K562 (cell line): ENCODE results near the gene CBX8. TPM values are rescaled to one million over a fixed set of nuclear protein-coding genes. Genes with fewer than 3 reads are reported as not detected.
A peak's percentile ranks its signal among the peaks of the same experiment; 100 is the strongest.

Source experiments
- E2F5 ChIP-seq: sonication (generic); formaldehyde crosslinking; IDR thresholded peaks from 2 replicates; pipeline ENCODE4 v1.8.0; 2022; ENCODE audit warnings: mild to moderate bottlenecking, missing genetic modification reagents
- ELF1 ChIP-seq: fragments of 200-800 bp; sonication (Bioruptor generic); IDR thresholded peaks from 2 replicates; pipeline ENCODE4 v1.6.1; 2016; ENCODE audit warnings: missing genetic modification characterization, missing compliant biosample characterization
- ETS1 ChIP-seq: conservative IDR thresholded peaks from 2 replicates; pipeline ENCODE4 v1.6.1; 2011; ENCODE audit warnings: low read depth, mild to moderate bottlenecking, low read length; ENCODE audit not compliant: control insufficient read depth
- ETV1 ChIP-seq: fragments of 450-650 bp; conservative IDR thresholded peaks from 2 replicates; pipeline ENCODE4 v1.6.1; 2016; ENCODE audit warnings: missing genetic modification characterization, control low read depth, low read depth, missing compliant biosample characterization
- HDAC3 ChIP-seq: fragments of 450-650 bp; IDR thresholded peaks from 2 replicates; pipeline ENCODE4 v1.6.1; 2018; ENCODE audit warnings: borderline replicate concordance, mild to moderate bottlenecking, moderate library complexity; ENCODE audit not compliant: partially characterized antibody
- HNRNPUL1 ChIP-seq: fragments of 200-400 bp; formaldehyde crosslinking; IDR thresholded peaks from 2 replicates; pipeline ENCODE4 v1.6.1; 2017; ENCODE audit warnings: low read length
- NR2C2 ChIP-seq, 2 experiments: fragments of 200-800 bp in 1 of 2; sonication (Bioruptor generic) in 1 of 2; sonication (generic) in 1 of 2; formaldehyde crosslinking in 1 of 2; IDR thresholded peaks; 2 replicates each; pipeline versions ENCODE4 v1.6.1 to v1.8.0; 2016 to 2022; ENCODE audit warnings: mild to moderate bottlenecking in 1 of 2, missing compliant biosample characterization in 1 of 2, missing genetic modification characterization in 1 of 2, missing genetic modification reagents in 1 of 2
- RFX5 ChIP-seq: IDR thresholded peaks from 2 replicates; pipeline ENCODE4 v1.6.1; 2011; ENCODE audit warnings: low read depth, mild to moderate bottlenecking, improper control_type of control experiment, low read length
- SRSF9 ChIP-seq: fragments of 200-400 bp; formaldehyde crosslinking; IDR thresholded peaks from 2 replicates; pipeline ENCODE4 v1.6.1; 2017; ENCODE audit warnings: low read depth, low read length, borderline replicate concordance
- TRIM25 ChIP-seq: fragments of 450-650 bp; IDR thresholded peaks from 2 replicates; pipeline ENCODE4 v1.7.0; 2016; ENCODE audit warnings: borderline replicate concordance
- UBTF ChIP-seq, 2 experiments: IDR thresholded peaks; 2 replicates each; pipeline ENCODE4 v1.6.1; 2012; ENCODE audit warnings: improper control_type of control experiment in 2 of 2, low read depth in 2 of 2, low read length in 2 of 2, borderline replicate concordance in 1 of 2
- ZNF239 ChIP-seq: fragments of 250-450 bp; sonication (Bioruptor Pico); IDR thresholded peaks from 2 replicates; pipeline ENCODE4 v1.4.0; 2020; ENCODE audit warnings: mild to moderate bottlenecking
- ZNF384 ChIP-seq: IDR thresholded peaks from 2 replicates; pipeline ENCODE4 v1.6.1; 2012; ENCODE audit warnings: low read depth, low read length, improper control_type of control experiment
- ZNF780A ChIP-seq: fragments of 250-450 bp; sonication (Bioruptor Pico); IDR thresholded peaks from 2 replicates; pipeline ENCODE4 v1.5.0; 2021; ENCODE audit warnings: mild to moderate bottlenecking
- polyA plus RNA-seq, 8 experiments: library from polyadenylated mRNA; depleted of rRNA in 4 of 8; stranded (reverse) in 5 of 8; unstranded in 3 of 8; fragments of >200 nt; fragmentation: Nextera tagmentation in 2 of 8; fragmentation: Illumina TruSeq in 1 of 8; extraction: Ambion mirVana in 2 of 8; extraction: Trizol in 1 of 8; gene quantifications; 2 replicates each; pipeline versions ENCODE4 v1.2.1 to v1.2.3, GENCODE V29; 2011 to 2014; ENCODE audit warnings: inconsistent platforms in 1 of 8, missing spikeins in 1 of 8
- total RNA-seq, 7 experiments: library from RNA; depleted of rRNA in 6 of 7; stranded (reverse); fragments of >200 nt in 6 of 7; fragmentation: Illumina TruSeq in 2 of 7; extraction: Trizol in 2 of 7; gene quantifications; 2 replicates each; pipeline versions ENCODE4 v1.2.1 to v1.2.3, GENCODE V29; 2011 to 2021; ENCODE audit warnings: low replicate concordance in 1 of 7
- TF ChIP-seq, protein P1 (sequence below), 2 experiments: fragments of 450-650 bp; IDR thresholded peaks; 2 replicates each; pipeline ENCODE4 v1.6.1; 2018; ENCODE audit warnings: mild to moderate bottlenecking in 2 of 2, low read depth in 1 of 2; ENCODE audit not compliant: partially characterized antibody in 2 of 2

CBX8 gene
- total and polyA plus RNA-seq, 9 of the 15 experiments (the other 6 are each of a cell fraction or from before 2014, with no cell fraction given) = 0.08 to 11.9 (median 2.6) TPM

DNA sequence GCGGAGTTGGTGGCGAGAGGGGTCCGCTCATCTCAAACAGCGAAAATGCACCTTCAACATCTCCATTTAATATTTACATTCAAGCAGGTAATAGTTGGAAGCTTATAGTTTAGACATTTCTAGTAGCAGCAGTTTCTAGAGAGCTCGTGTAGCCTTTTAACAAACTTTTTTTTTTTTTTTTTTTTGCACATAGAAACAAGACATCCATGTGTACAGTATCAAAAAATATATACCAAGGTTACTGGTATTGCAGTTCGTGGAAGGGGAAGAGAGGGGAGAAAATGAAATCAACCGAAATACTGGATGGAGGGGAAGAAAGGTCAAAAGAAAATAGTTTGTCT is 36.2 kb upstream of the CBX8 start (continued):
- no peak for TF ChIP-seq E2F5
- no peak for TF ChIP-seq TRIM25
- TF ChIP-seq RFX5 = no peak
- TF ChIP-seq HNRNPUL1 = no peak
- no peak for TF ChIP-seq SRSF9
- no peak for TF ChIP-seq ZNF384
- TF ChIP-seq ETS1 = no peak
- TF ChIP-seq ETV1 = no peak
- TF ChIP-seq, protein P1, sequence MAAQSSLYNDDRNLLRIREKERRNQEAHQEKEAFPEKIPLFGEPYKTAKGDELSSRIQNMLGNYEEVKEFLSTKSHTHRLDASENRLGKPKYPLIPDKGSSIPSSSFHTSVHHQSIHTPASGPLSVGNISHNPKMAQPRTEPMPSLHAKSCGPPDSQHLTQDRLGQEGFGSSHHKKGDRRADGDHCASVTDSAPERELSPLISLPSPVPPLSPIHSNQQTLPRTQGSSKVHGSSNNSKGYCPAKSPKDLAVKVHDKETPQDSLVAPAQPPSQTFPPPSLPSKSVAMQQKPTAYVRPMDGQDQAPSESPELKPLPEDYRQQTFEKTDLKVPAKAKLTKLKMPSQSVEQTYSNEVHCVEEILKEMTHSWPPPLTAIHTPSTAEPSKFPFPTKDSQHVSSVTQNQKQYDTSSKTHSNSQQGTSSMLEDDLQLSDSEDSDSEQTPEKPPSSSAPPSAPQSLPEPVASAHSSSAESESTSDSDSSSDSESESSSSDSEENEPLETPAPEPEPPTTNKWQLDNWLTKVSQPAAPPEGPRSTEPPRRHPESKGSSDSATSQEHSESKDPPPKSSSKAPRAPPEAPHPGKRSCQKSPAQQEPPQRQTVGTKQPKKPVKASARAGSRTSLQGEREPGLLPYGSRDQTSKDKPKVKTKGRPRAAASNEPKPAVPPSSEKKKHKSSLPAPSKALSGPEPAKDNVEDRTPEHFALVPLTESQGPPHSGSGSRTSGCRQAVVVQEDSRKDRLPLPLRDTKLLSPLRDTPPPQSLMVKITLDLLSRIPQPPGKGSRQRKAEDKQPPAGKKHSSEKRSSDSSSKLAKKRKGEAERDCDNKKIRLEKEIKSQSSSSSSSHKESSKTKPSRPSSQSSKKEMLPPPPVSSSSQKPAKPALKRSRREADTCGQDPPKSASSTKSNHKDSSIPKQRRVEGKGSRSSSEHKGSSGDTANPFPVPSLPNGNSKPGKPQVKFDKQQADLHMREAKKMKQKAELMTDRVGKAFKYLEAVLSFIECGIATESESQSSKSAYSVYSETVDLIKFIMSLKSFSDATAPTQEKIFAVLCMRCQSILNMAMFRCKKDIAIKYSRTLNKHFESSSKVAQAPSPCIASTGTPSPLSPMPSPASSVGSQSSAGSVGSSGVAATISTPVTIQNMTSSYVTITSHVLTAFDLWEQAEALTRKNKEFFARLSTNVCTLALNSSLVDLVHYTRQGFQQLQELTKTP (IDR thresholded peaks at IDR 0.05; ENCODE audit: low read depth in 1 of 2, partially characterized antibody in 2 of 2) = peak in 1 of 2 experiments; percentile 13
- TF ChIP-seq ELF1 (tag) = no peak
- no peak for TF ChIP-seq ZNF239 (CRISPR knock-in tag)
- no peak for TF ChIP-seq ZNF780A
- peak; percentile 40 for TF ChIP-seq HDAC3
- TF ChIP-seq UBTF (IDR thresholded peaks at IDR 0.05; ENCODE audit: borderline replicate concordance in 1 of 2, low read depth in 2 of 2, low read length in 2 of 2) = 0 out of 4 replicates have a peak, but pooled peaks of 1 of the 2 experiments have one; percentile 17
- no peak for TF ChIP-seq NR2C2 (CRISPR knock-in tag; IDR thresholded peaks at IDR 0.05)
- TF ChIP-seq NR2C2 (tag; IDR thresholded peaks at IDR 0.05) = no peak
